ENCODE results near the gene LIX1L. TPM values are rescaled to one million over a fixed set of nuclear protein-coding genes. Genes with fewer than 3 reads are reported as not detected.

Gene LIX1L
- total and polyA plus RNA-seq, 7 donors: 1.4 to 42.5 (median 26.9) TPM

DNA sequence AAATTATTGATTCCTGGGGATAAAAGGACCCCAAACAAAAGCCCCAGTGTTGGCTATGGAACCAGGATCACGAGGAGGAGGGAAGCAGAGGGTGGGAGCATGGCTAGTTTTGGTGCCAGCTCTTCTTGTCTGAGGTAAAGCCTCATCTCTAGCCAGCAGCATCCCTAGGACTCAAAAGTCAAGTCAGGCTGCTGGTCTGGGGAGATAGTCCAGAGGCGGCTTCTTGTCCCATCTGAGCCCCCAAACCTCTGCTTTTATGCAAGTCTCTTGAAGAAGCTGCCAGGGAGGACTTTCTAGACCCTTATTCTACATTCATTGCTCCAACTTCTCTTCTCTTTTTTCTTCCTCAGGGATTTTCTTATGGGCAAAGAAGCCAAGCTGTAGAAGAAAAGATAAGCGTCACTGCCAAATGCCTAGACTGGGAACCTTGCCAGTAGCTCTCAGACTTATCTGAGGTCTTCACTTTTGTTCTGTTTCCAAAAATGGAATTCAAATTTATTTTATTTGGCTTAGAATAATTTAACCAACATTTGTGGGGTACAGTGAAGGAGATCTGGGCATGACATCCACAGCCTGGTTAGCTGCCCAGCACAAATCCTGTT is 65.2 kb downstream of the LIX1L start:
- H3K27ac ChIP-seq: peak overlapping the region; percentile 78 to 86 (median 78)
- H3K9me3 ChIP-seq: no peaks in the 10 kb centered on the region
- H3K4me1 ChIP-seq: peaks cover 0 to 21% (median 18%) of the 10 kb centered on the region in 4 donors
- DNase-seq: no peak
- peak overlapping the region in 1 of 4 donors; percentile 24 for H3K4me3 ChIP-seq
- H3K27me3 ChIP-seq: no peaks in the 10 kb centered on the region
- TF ChIP-seq EP300 (IDR thresholded peaks at IDR 0.05) (no peak), POLR2AphosphoS5 (IDR thresholded peaks at IDR 0.05) (no peak), POLR2A (IDR thresholded peaks at IDR 0.05) (no peak)
- TF ChIP-seq, protein P1, sequence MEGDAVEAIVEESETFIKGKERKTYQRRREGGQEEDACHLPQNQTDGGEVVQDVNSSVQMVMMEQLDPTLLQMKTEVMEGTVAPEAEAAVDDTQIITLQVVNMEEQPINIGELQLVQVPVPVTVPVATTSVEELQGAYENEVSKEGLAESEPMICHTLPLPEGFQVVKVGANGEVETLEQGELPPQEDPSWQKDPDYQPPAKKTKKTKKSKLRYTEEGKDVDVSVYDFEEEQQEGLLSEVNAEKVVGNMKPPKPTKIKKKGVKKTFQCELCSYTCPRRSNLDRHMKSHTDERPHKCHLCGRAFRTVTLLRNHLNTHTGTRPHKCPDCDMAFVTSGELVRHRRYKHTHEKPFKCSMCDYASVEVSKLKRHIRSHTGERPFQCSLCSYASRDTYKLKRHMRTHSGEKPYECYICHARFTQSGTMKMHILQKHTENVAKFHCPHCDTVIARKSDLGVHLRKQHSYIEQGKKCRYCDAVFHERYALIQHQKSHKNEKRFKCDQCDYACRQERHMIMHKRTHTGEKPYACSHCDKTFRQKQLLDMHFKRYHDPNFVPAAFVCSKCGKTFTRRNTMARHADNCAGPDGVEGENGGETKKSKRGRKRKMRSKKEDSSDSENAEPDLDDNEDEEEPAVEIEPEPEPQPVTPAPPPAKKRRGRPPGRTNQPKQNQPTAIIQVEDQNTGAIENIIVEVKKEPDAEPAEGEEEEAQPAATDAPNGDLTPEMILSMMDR (IDR thresholded peaks at IDR 0.05): no peak
- 61 to 70% methylated on average over 3 of the region's 3 CpGs for WGBS, 2 donors
- no peaks in the 10 kb centered on the region for H3K36me3 ChIP-seq
- intact Hi-C loops (cut with DNase I): loop anchor here (1.0 to 5.0 kb wide), 4 partner anchors 18 to 121 kb away; partner anchors contain the start of genes ITGA10 and PIAS3

DNA sequence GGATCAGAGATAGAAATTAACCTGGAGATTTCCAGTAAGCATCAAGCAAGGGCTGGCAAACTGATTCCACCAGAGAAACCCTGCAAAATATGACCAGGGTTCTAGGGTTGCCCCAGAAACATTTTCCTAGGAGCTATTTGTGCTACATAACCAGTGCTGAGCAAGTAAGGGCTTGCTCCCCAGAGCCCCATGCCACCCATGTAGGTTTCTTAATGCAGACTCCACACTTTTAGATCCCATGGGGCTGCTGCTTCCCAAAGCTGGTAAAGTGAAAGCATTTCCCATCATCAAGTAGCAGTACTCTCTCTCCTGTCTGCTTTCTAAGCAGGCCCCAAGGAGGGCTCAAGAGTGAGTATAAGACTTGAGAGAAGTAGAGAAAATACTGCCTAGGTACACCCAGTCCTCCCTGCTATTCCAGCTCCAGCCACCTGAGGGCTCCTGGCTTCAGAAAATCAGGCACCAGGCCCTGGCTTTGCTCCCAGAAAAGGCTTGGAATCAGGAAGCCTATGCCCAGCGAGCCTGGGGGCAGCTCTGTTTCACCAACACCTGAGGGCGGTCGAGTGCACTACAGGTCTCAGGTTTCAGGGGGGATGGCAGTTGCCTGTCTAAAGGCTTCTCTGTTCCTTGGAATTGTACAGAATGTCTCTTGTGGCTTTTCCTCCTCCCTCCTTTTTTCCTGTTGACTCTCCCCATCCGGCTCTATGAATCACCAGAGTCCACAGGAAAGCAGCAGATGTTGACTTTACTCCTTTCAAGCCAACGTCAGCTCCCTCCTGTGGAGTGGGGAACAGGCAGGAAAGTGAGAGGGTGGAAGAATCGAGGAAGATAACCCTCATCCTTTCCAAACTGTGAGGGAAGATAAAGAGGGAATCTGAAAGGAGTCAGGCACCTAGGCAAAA is 66.0 kb downstream of the LIX1L start:
- peak overlapping the region in 2 of 4 donors; percentile 14 to 24 for H3K4me3 ChIP-seq
- WGBS, 2 donors: 4 to 20% methylated on average over 6 of the region's 6 CpGs
- DNase-seq: peak; percentile 98
- no peaks in the 10 kb centered on the region for H3K27me3 ChIP-seq
- TF ChIP-seq EP300 (IDR thresholded peaks at IDR 0.05) (peak in 1 of 4 donors; percentile 31), POLR2A (IDR thresholded peaks at IDR 0.05) (no peak), POLR2AphosphoS5 (IDR thresholded peaks at IDR 0.05) (peak; percentile 26 to 72 (median 67))
- TF ChIP-seq, protein P1 (IDR thresholded peaks at IDR 0.05): peak; percentile 93 to 98 (median 96)
- peak overlapping the region; percentile 78 to 86 (median 78) for H3K27ac ChIP-seq
- H3K4me1 ChIP-seq: peaks cover 0 to 21% (median 18%) of the 10 kb centered on the region in 4 donors
- no peaks in the 10 kb centered on the region for H3K36me3 ChIP-seq
- intact Hi-C loops (cut with DNase I): loop anchor here (1.0 to 5.0 kb wide), 4 partner anchors 18 to 121 kb away; partner anchors contain the start of genes ITGA10 and PIAS3
- no peaks in the 10 kb centered on the region for H3K9me3 ChIP-seq

DNA sequence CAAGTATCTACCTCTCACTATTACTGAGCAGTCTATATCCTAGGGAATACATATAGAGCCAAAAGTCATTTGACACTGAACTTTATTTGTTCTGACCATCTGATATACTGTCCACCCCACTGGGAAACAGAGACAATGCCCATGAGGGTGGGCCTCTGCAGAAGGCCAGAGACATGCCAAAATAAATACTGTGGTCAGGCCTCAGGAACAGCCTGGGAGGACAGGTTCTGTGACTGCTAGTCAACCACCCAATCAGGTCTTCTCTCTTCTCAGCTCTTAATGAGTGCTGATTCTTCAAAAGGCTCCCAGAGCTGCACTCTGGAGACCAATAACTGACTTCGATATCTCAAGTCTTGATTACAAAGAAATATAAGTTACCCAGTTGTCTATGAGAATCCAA is 66.7 kb downstream of the LIX1L start:
- Histone ChIP-seq H3K4me1 (peaks cover 0 to 21% (median 19%) of the 10 kb centered on the region in 4 donors), H3K27ac (peak overlapping the region; percentile 78 to 86 (median 78)), H3K4me3 (no peak overlapping the region), H3K36me3 (no peaks in the 10 kb centered on the region), H3K9me3 (no peaks in the 10 kb centered on the region), H3K27me3 (no peaks in the 10 kb centered on the region)
- no peak for DNase-seq
- intact Hi-C loops (cut with DNase I): loop anchor here (5.0 kb wide), 1 partner anchor 34 kb away; the partner anchor contains the start of gene PIAS3
- TF ChIP-seq POLR2A (IDR thresholded peaks at IDR 0.05) (no peak), POLR2AphosphoS5 (IDR thresholded peaks at IDR 0.05) (no peak), EP300 (IDR thresholded peaks at IDR 0.05) (no peak)
- TF ChIP-seq, protein P1 (IDR thresholded peaks at IDR 0.05): no peak
- 16 to 66% methylated on average over 1 of the region's 1 CpG for WGBS, 2 donors

DNA sequence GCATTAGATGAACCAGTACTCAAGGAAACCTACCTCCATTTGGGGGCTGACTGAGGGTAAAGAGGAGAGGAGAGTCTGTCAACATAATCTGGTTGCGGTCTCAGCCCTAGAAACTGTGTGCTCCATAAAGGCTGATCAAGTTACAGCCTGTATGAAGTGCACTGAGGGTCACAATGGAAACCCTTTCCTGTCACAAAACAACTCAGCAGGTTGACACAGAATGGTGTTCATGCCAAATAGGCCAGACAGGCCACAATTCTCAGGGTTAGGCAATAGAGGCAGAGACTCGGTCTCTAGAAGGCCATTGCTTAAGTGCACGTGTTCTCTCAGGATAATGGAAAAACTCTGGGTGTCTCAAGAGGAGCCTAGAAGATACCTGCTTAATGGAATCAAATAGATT is 68.1 kb downstream of the LIX1L start:
- intact Hi-C loops (cut with DNase I): loop anchor here (5.0 kb wide), 1 partner anchor 32 kb away; the partner anchor contains the start of gene PIAS3
- Histone ChIP-seq H3K4me1 (peaks cover 0 to 27% (median 26%) of the 10 kb centered on the region in 4 donors), H3K27ac (no peak overlapping the region), H3K36me3 (no peaks in the 10 kb centered on the region), H3K4me3 (no peak overlapping the region), H3K27me3 (no peaks in the 10 kb centered on the region), H3K9me3 (no peaks in the 10 kb centered on the region)
- no peak for DNase-seq
- TF ChIP-seq POLR2AphosphoS5 (IDR thresholded peaks at IDR 0.05): no peak
- no peak for TF ChIP-seq EP300 (IDR thresholded peaks at IDR 0.05)
- no peak for TF ChIP-seq POLR2A (IDR thresholded peaks at IDR 0.05)
- TF ChIP-seq, protein P1 (IDR thresholded peaks at IDR 0.05): no peak
- 94 to 95% methylated on average over 3 of the region's 3 CpGs for WGBS, 2 donors
